K562 (cell line): Measurements from ENCODE around the gene UPF2. TPM values are rescaled to one million over a fixed set of nuclear protein-coding genes. Genes with fewer than 3 reads are reported as not detected.

Source experiments
- ATAC-seq: fragments of 200-7000 bp; cut with Tn5 transposase; 3 replicates; pipeline ENCODE4 v1.9.1; 2020; ENCODE audit warnings: moderate library complexity
- BruUV-seq: library from RNA; stranded (reverse); fragments of 400-500 nt; replicated peaks from 2 replicates; lab custom pipeline; 2021; lab: Mats Ljungman, UMichigan
- CTCF ChIA-PET: fragments of 300-600 bp; formaldehyde crosslinking; extraction: SDS; loops from one replicate; lab custom pipeline; 2021; ENCODE audit warnings: low intra/inter-chr PET ratio; lab: Yijun Ruan, JAX
- POLR2A ChIA-PET: fragments of 300-600, 350-650 bp; sonication (Branson Sonifier 250); formaldehyde crosslinking; extraction: SDS; loops from one replicate; lab custom pipeline; 2021; ENCODE audit warnings: antibody characterized with exemption, inconsistent platforms; lab: Yijun Ruan, JAX
- DNase-seq, 4 experiments: peaks; one replicate each; pipeline versions ENCODE4 v3.0.0 to v3.0.0-alpha.2; 2011 to 2018; ENCODE audit warnings: low spot score in 3 of 4, mixed read lengths in 3 of 4; ENCODE audit errors: extremely low read depth in 1 of 4
- FAIRE-seq: peaks from 2 replicates; lab custom pipeline; 2011; peaks lifted over from hg19 to GRCh38; lab: Jason Lieb, UNC
- H2AFZ ChIP-seq: 2 replicates; pipeline ENCODE4 v1.6.0; 2011; ENCODE audit warnings: low read depth, low read length, control low read depth, inconsistent platforms
- H3K27ac ChIP-seq: fragments of 200-600 bp; 3 replicates; pipeline ENCODE4 v1.8.0; 2011; ENCODE audit warnings: low read depth, mild to moderate bottlenecking, control low read depth, inconsistent platforms, low read length, moderate library complexity, mixed read lengths; ENCODE audit errors: extremely low read depth
- H3K27me3 ChIP-seq, 2 experiments: fragments of 300-600 bp in 1 of 2; 2 replicates in 1 of 2; 3 replicates in 1 of 2; pipeline versions ENCODE4 v1.6.0 to v1.8.0; 2011; ENCODE audit warnings: inconsistent platforms in 2 of 2, low read length in 2 of 2, mild to moderate bottlenecking in 1 of 2, mixed read lengths in 1 of 2, moderate library complexity in 1 of 2; ENCODE audit not compliant: control insufficient read depth in 2 of 2, insufficient read depth in 2 of 2
- H3K36me3 ChIP-seq: fragments of 300-600 bp; 3 replicates; pipeline ENCODE4 v1.8.0; 2011; ENCODE audit warnings: mild to moderate bottlenecking, low read length, inconsistent platforms; ENCODE audit not compliant: control insufficient read depth, insufficient read depth
- H3K4me1 ChIP-seq, 2 experiments: fragments of 200-600 bp in 1 of 2; replicated peaks in 1 of 2; 2 replicates in 1 of 2; 3 replicates in 1 of 2; pipeline versions ENCODE4 v1.5.1 to v1.8.0; 2011; ENCODE audit warnings: inconsistent platforms in 2 of 2, low read length in 2 of 2, mild to moderate bottlenecking in 1 of 2, mixed read lengths in 1 of 2, moderate library complexity in 1 of 2; ENCODE audit not compliant: control insufficient read depth in 2 of 2, insufficient read depth in 2 of 2
- H3K4me2 ChIP-seq: 2 replicates; pipeline ENCODE4 v1.6.1; 2011; ENCODE audit warnings: low read length, control low read depth, inconsistent platforms, mixed read lengths; ENCODE audit not compliant: insufficient read depth
- H3K4me3 ChIP-seq: fragments of 200-600 bp; sonication (generic), shearing (Covaris generic); 2 replicates; pipeline ENCODE4 v1.5.1; 2016; ENCODE audit warnings: control low read depth, inconsistent platforms
- H3K79me2 ChIP-seq: fragments of 200-600 bp; 3 replicates; pipeline ENCODE4 v1.8.0; 2011; ENCODE audit warnings: low read length, inconsistent platforms; ENCODE audit not compliant: control insufficient read depth, insufficient read depth
- H3K9ac ChIP-seq, 2 experiments: 2 replicates each; pipeline versions ENCODE4 v1.6.0 to v1.6.1; 2011; ENCODE audit warnings: low read depth in 2 of 2, low read length in 2 of 2, control low read depth in 1 of 2, inconsistent platforms in 1 of 2, mild to moderate bottlenecking in 1 of 2, mixed read lengths in 1 of 2; ENCODE audit not compliant: insufficient read depth in 1 of 2
- H3K9me1 ChIP-seq: one replicate; pipeline ENCODE4 v1.6.0; 2011; ENCODE audit warnings: inconsistent platforms, mild to moderate bottlenecking, low read length, moderate library complexity; ENCODE audit not compliant: control insufficient read depth, insufficient read depth
- H3K9me3 ChIP-seq: replicated peaks from 2 replicates; pipeline ENCODE4 v1.5.1; 2011; ENCODE audit warnings: low read depth, low read length, inconsistent platforms; ENCODE audit not compliant: control insufficient read depth, insufficient read depth
- H4K20me1 ChIP-seq: replicated peaks from 2 replicates; pipeline ENCODE4 v1.6.1; 2011; ENCODE audit warnings: low read length, inconsistent platforms, mixed read lengths; ENCODE audit not compliant: control insufficient read depth, insufficient read depth
- ARID1B ChIP-seq: fragments of 450-650 bp; IDR thresholded peaks from 2 replicates; pipeline ENCODE4 v1.6.1; 2016; ENCODE audit warnings: antibody characterized with exemption, mild to moderate bottlenecking, inconsistent platforms
- BRD4 ChIP-seq: fragments of 200-600 bp; sonication (generic); IDR thresholded peaks from 2 replicates; pipeline ENCODE4 v1.6.1; 2017; ENCODE audit warnings: inconsistent platforms
- SIN3B ChIP-seq: fragments of 450-650 bp; IDR thresholded peaks from 2 replicates; pipeline ENCODE4 v1.6.1; 2017; ENCODE audit warnings: low read depth, mild to moderate bottlenecking, moderate library complexity
- ZKSCAN8 ChIP-seq: fragments of 200-800 bp; sonication (Bioruptor generic); IDR thresholded peaks from 2 replicates; pipeline ENCODE4 v1.6.1; 2016; ENCODE audit warnings: missing genetic modification characterization, missing compliant biosample characterization
- ZNF41 ChIP-seq: fragments of 250-450 bp; sonication (Bioruptor Pico); conservative IDR thresholded peaks from 2 replicates; pipeline ENCODE4 v1.4.0; 2020; ENCODE audit warnings: mild to moderate bottlenecking
- ZNF589 ChIP-seq: fragments of 200-800 bp; sonication (Bioruptor generic); IDR thresholded peaks from 2 replicates; pipeline ENCODE4 v1.6.1; 2016; ENCODE audit warnings: low read depth, missing genetic modification characterization, missing compliant biosample characterization
- WGBS: fragments of 100-300 bp; shearing (Covaris generic); methylation state at CpG from one replicate; pipeline ENCODE4 v1.1.6; 2016; ENCODE audit warnings: low coverage, mixed read lengths; ENCODE audit not compliant: insufficient coverage; ENCODE audit errors: missing lambda C conversion rate; 5-methylcytosine and 5-hydroxymethylcytosine counted together
- in situ Hi-C: fragments of 300-500 bp; cut with MboI; formaldehyde crosslinking; loops from 4 replicates; pipeline ENCODE4 v1.15.0; 2018; ENCODE audit warnings: inconsistent platforms, mixed read lengths
- intact Hi-C: fragments of 100-400 bp; cut with micrococcal nuclease; formaldehyde crosslinking; loops from 2 replicates; pipeline ENCODE4 v1.14.2; 2022
- polyA plus RNA-seq, 8 experiments: library from polyadenylated mRNA; depleted of rRNA in 4 of 8; stranded (reverse) in 5 of 8; unstranded in 3 of 8; fragments of >200 nt; fragmentation: Nextera tagmentation in 2 of 8; fragmentation: Illumina TruSeq in 1 of 8; extraction: Ambion mirVana in 2 of 8; extraction: Trizol in 1 of 8; gene quantifications; 2 replicates each; pipeline versions ENCODE4 v1.2.1 to v1.2.3, GENCODE V29; 2011 to 2014; ENCODE audit warnings: inconsistent platforms in 1 of 8, missing spikeins in 1 of 8
- total RNA-seq, 7 experiments: library from RNA; depleted of rRNA in 6 of 7; stranded (reverse); fragments of >200 nt in 6 of 7; fragmentation: Illumina TruSeq in 2 of 7; extraction: Trizol in 2 of 7; gene quantifications; 2 replicates each; pipeline versions ENCODE4 v1.2.1 to v1.2.3, GENCODE V29; 2011 to 2021; ENCODE audit warnings: low replicate concordance in 1 of 7

The UPF2 gene
- total and polyA plus RNA-seq, 9 of the 15 experiments (the other 6 are each of a cell fraction or from before 2014, with no cell fraction given): 13.9 to 37.7 (median 23.7) TPM

DNA sequence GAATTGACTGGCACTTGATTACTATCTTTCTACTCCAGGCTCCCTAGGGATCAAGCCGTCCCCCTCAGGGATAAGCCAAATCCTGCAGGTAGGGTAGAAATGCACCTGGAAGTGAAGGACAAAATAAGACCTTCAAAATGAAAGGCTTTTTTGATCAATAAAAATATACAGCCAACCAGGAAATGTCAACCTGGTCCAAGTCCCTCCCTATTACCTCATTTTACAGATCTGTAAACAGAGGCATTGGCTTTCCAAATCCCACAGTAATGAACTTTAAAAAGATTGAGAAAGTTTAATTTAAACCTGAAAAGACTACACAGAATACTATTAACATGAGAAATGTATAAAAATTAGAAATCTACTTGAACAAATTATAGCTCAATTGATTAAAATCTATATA is 53.7 kb downstream of the UPF2 start:
- Histone ChIP-seq H3K27ac (no peak overlapping the region), H3K4me3 (no peak overlapping the region), H3K9ac (no peak overlapping the region), H3K9me1 (no peaks in the 10 kb centered on the region), H2AFZ (no peak overlapping the region), H3K27me3 (no peaks in the 10 kb centered on the region), H4K20me1 (no peaks in the 10 kb centered on the region), H3K4me2 (no peak overlapping the region), H3K36me3 (peaks cover 35% of the 10 kb centered on the region), H3K9me3 (no peaks in the 10 kb centered on the region), H3K4me1 (no peaks in the 10 kb centered on the region; a peak in 1 of 5 replicates), H3K79me2 (no peaks in the 10 kb centered on the region)
- TF ChIP-seq ZNF41 (CRISPR knock-in tag) (no peak), ARID1B (no peak), BRD4 (no peak), ZNF589 (CRISPR knock-in tag) (no peak), ZKSCAN8 (no peak), SIN3B (no peak)
- no TSS peak for BruUV-seq
- POLR2A ChIA-PET: interaction anchor here (0.7 to 1.0 kb wide), 3 partner anchors 8 to 580 kb away, joined by 3 read pairs; no protein-coding TSS in a partner anchor
- intact Hi-C loops: no loop called here
- in situ Hi-C loops: loop anchor here (5.0 to 25.0 kb wide), 2 partner anchors 192 to 477 kb away; no protein-coding TSS in a partner anchor
- FAIRE-seq (no peak), DNase-seq (no peak), ATAC-seq (no peak)
- WGBS: 95% methylated on average over 1 of the region's 1 CpG
- CTCF ChIA-PET: no interaction called here
